Tibial nerve (tissue), 4 donors: ENCODE data around the gene SIRT6. TPM values are rescaled to one million over a fixed set of nuclear protein-coding genes. Genes with fewer than 3 reads are reported as not detected.
"Not testable (repeated sequence)": the region's sequence is repeated elsewhere in the genome, so short reads cannot be mapped to it uniquely, and the experiment has no call there.

Source experiments
- DNase-seq, 2 donors: peaks; one replicate each; pipeline ENCODE4 v3.0.0-alpha.2; 2019; ENCODE audit warnings: low spot score in 2 of 2
- H3K27ac ChIP-seq, 4 donors: fragments of 200-600 bp; sonication (generic) in 3 of 4; one replicate each; pipeline ENCODE4 v1.5.1; 2017 to 2019; ENCODE audit warnings: mild to moderate bottlenecking in 1 of 4
- H3K27me3 ChIP-seq, 2 donors: fragments of 200-600 bp; sonication (generic) in 1 of 2; one replicate each; pipeline versions ENCODE4 v1.5.1 to v1.6.0; 2017 to 2019
- H3K36me3 ChIP-seq, 3 donors: fragments of 200-600 bp; sonication (generic); one replicate each; pipeline ENCODE4 v1.5.1; 2018 to 2019
- H3K4me1 ChIP-seq, 4 donors: fragments of 200-600 bp; sonication (generic) in 3 of 4; one replicate each; pipeline ENCODE4 v1.5.1; 2017 to 2019
- H3K4me3 ChIP-seq, 4 donors: fragments of 200-600 bp; sonication (generic) in 3 of 4; one replicate each; pipeline ENCODE4 v1.5.1; 2017 to 2019; ENCODE audit warnings: mild to moderate bottlenecking in 1 of 4, moderate library complexity in 1 of 4
- H3K9me3 ChIP-seq, 4 donors: fragments of 200-600 bp; sonication (generic) in 3 of 4; one replicate each; pipeline ENCODE4 v1.5.1; 2017 to 2019
- EP300 ChIP-seq, 2 donors: sonication (generic); formaldehyde crosslinking; IDR thresholded peaks; one replicate each; pipeline ENCODE4 v1.6.1; 2017; ENCODE audit warnings: antibody characterized with exemption in 2 of 2, mild to moderate bottlenecking in 1 of 2
- POLR2A ChIP-seq, 2 donors: fragments of 450-650 bp; IDR thresholded peaks; one replicate each; pipeline ENCODE4 v1.6.1; 2017; ENCODE audit warnings: antibody characterized with exemption in 2 of 2, mild to moderate bottlenecking in 2 of 2, moderate library complexity in 2 of 2
- WGBS, 2 donors: methylation state at CpG; one replicate each; pipeline ENCODE4 v1.1.5; 2018; 5-methylcytosine and 5-hydroxymethylcytosine counted together
- total RNA-seq, 4 donors: library from RNA; depleted of rRNA; stranded (reverse); fragments of >200 nt; gene quantifications; one replicate each; pipeline ENCODE4 v1.1.0, GENCODE V29; 2016
- TF ChIP-seq, protein P1 (sequence below), 5 experiments: fragments of 200-600 bp in 3 of 5; fragments of 450-650 bp in 2 of 5; sonication (generic) in 3 of 5; IDR thresholded peaks; one replicate each; pipeline ENCODE4 v1.5.1; 2016 to 2019; ENCODE audit warnings: antibody characterized with exemption in 5 of 5, mild to moderate bottlenecking in 3 of 5, moderate library complexity in 2 of 5

Gene SIRT6
- total RNA-seq, 4 donors from 2014 or later = 17.7 to 41.4 (median 38.2) TPM

DNA sequence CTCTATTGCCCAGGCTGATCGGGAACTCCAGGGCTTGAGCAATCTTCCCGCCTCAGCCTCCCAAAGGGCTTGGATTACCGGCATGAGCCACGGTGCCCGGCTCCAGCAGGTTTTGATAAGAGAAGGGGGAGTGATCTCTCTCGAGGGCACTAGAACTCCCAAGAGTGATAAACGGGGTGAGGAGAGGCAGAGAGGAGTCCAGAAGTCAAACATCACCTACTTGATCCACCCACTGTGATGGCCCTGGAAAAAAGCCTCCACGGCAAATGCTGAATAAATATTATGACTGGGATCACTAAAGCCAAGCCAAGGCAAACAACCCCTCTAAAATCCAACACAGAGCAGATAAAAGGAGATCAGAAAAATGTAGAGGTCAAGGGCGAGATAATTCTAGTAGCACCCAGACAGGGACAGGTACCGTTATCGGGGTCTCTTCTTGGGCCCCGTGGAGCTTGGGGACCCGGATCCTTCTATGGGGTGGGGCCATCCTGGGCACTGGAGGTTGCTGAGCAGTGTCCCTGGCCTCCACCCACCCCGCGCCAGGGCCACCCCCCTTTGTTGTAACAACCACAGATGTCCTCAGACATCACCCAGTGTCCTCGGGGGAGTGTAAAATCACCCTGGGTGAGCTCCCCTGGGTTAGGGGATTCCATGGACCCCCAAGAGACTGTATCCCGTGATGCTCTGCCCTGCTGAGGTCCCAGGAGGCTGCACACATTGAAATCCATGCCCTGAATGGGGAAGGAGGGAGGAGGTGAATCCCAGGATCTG, 32.7 kb downstream of the SIRT6 start:
- Histone ChIP-seq H3K27me3 (peaks cover 0 to 65% of the 10 kb centered on the region in 2 donors), H3K4me3 (no peak overlapping the region), H3K27ac (peak overlapping the region in 1 of 4 donors; percentile 45), H3K9me3 (no peaks in the 10 kb centered on the region), H3K36me3 (no peaks in the 10 kb centered on the region), H3K4me1 (no peaks in the 10 kb centered on the region)
- WGBS, 2 donors = 56 to 60% methylated on average over 17 of the region's 17 CpGs
- TF ChIP-seq EP300 (IDR thresholded peaks at IDR 0.05) (no peak), POLR2A (IDR thresholded peaks at IDR 0.05) (no peak)
- TF ChIP-seq, protein P1, sequence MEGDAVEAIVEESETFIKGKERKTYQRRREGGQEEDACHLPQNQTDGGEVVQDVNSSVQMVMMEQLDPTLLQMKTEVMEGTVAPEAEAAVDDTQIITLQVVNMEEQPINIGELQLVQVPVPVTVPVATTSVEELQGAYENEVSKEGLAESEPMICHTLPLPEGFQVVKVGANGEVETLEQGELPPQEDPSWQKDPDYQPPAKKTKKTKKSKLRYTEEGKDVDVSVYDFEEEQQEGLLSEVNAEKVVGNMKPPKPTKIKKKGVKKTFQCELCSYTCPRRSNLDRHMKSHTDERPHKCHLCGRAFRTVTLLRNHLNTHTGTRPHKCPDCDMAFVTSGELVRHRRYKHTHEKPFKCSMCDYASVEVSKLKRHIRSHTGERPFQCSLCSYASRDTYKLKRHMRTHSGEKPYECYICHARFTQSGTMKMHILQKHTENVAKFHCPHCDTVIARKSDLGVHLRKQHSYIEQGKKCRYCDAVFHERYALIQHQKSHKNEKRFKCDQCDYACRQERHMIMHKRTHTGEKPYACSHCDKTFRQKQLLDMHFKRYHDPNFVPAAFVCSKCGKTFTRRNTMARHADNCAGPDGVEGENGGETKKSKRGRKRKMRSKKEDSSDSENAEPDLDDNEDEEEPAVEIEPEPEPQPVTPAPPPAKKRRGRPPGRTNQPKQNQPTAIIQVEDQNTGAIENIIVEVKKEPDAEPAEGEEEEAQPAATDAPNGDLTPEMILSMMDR (IDR thresholded peaks at IDR 0.05) = no peak
- DNase-seq = no peak

GRCh38 chr19:4144666-4145249, 37.6 kb downstream of the SIRT6 start:
- H3K36me3 ChIP-seq = no peaks in the 10 kb centered on the region
- peaks cover 0 to 25% of the 10 kb centered on the region in 2 donors for H3K27me3 ChIP-seq
- no peak overlapping the region for H3K4me3 ChIP-seq
- no peaks in the 10 kb centered on the region for H3K9me3 ChIP-seq
- TF ChIP-seq, protein P1 (IDR thresholded peaks at IDR 0.05) = no peak
- no peak for TF ChIP-seq EP300 (IDR thresholded peaks at IDR 0.05)
- no peak for TF ChIP-seq POLR2A (IDR thresholded peaks at IDR 0.05)
- 23 to 28% methylated on average over 6 to 7 of the region's 7 CpGs for WGBS, 2 donors
- peaks cover 0 to 9% (median 0%) of the 10 kb centered on the region in 4 donors for H3K4me1 ChIP-seq
- DNase-seq = no peak
- peak overlapping the region in 1 of 4 donors; percentile 53 for H3K27ac ChIP-seq

GRCh38 chr19:4142916-4143315, 39.4 kb downstream of the SIRT6 start:
- not testable (repeated sequence) for H3K9me3 ChIP-seq, H3K4me3 ChIP-seq, H3K36me3 ChIP-seq, H3K27me3 ChIP-seq, DNase-seq
- H3K27ac ChIP-seq = peak overlapping the region in 1 of 4 donors; percentile 40
- peaks cover 0 to 10% (median 0%) of the 10 kb centered on the region in 4 donors for H3K4me1 ChIP-seq
- WGBS, 2 donors = 92 to 93% methylated on average over 1 of the region's 1 CpG

- no peak for TF ChIP-seq POLR2A (IDR thresholded peaks at IDR 0.05)
- TF ChIP-seq, protein P1 (IDR thresholded peaks at IDR 0.05) = peak; percentile 19 to 58 (median 51)
- Histone ChIP-seq H3K27ac (no peak overlapping the region), H3K4me1 (peaks cover 0 to 10% (median 0%) of the 10 kb centered on the region in 4 donors), H3K36me3 (no peaks in the 10 kb centered on the region), H3K4me3 (no peak overlapping the region), H3K27me3 (no peaks in the 10 kb centered on the region), H3K9me3 (no peaks in the 10 kb centered on the region)
- 21 to 25% methylated on average over 12 of the region's 12 CpGs for WGBS, 2 donors
- no peak for DNase-seq
Measured at GRCh38 chr19:4140237-4140711, 42.1 kb downstream of the SIRT6 start.

DNA sequence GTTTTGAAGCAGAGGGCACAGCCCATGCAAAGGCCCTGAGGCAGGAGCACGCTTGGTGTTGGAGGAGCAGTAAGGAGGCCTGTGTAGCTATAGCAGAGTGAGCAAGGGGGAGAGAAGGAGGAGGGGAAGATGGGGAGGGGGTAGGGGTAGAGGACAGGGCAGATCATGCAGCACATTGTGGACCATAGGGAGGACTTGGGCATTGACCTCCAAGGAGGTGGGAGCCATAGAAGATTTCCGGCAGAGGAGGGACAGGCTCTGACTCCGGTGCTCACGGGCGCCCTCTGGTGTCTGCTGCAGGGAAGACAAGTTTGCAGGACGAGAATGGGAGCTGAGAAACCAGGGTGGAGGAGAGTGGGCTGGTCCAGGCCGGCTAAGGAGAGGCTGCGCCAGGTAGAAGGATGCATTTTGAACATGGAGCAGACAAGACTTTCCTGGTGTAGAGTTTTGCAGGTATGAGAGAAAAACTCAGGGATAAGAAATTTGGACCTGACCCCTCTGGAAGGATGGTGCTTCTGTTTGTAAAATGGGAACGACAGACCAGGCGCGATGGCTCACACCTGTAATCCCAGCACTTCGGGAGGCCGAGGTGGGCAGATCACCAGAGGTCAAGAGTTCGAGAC, 42.6 kb downstream of the SIRT6 start:
- TF ChIP-seq POLR2A (IDR thresholded peaks at IDR 0.05) = no peak
- TF ChIP-seq EP300 (IDR thresholded peaks at IDR 0.05) = no peak
- TF ChIP-seq, protein P1 (IDR thresholded peaks at IDR 0.05) = peak; percentile 68 to 81 (median 72)
- no peaks in the 10 kb centered on the region for H3K27me3 ChIP-seq
- no peaks in the 10 kb centered on the region for H3K9me3 ChIP-seq
- DNase-seq = peak; percentile 71 to 89
- no peaks in the 10 kb centered on the region for H3K36me3 ChIP-seq
- H3K4me3 ChIP-seq = no peak overlapping the region
- peaks cover 0 to 10% (median 0%) of the 10 kb centered on the region in 4 donors for H3K4me1 ChIP-seq
- WGBS, 2 donors = 32 to 35% methylated on average over 14 of the region's 14 CpGs
- H3K27ac ChIP-seq = no peak overlapping the region
